MM.1S (cell line): ENCODE results near the gene PDGFRB.

Experiments used
- DNase-seq: peaks from one replicate; pipeline ENCODE4 v3.0.0-alpha.2; 2015
- H2AFZ ChIP-seq: fragments of 300-600 bp; sonication (generic); 2 replicates; pipeline ENCODE4 v1.6.0; 2016; ENCODE audit warnings: antibody characterized with exemption, low read length
- H3F3A ChIP-seq: fragments of 300-600 bp; sonication (generic); 2 replicates; pipeline ENCODE4 v1.6.1; 2016; ENCODE audit warnings: mild to moderate bottlenecking, antibody characterized with exemption, low read length, moderate library complexity, mixed read lengths; ENCODE audit not compliant: insufficient read depth
- H3K27ac ChIP-seq: fragments of 300-600 bp; sonication (generic); 2 replicates; pipeline ENCODE4 v1.5.1; 2016; ENCODE audit warnings: mild to moderate bottlenecking, low read length
- H3K27me3 ChIP-seq: fragments of 300-600 bp; sonication (generic); replicated peaks from 2 replicates; pipeline ENCODE4 v1.6.0; 2016; ENCODE audit warnings: low read length; ENCODE audit not compliant: insufficient read depth
- H3K36me3 ChIP-seq: fragments of 300-600 bp; sonication (generic); replicated peaks from 2 replicates; pipeline ENCODE4 v1.6.1; 2016; ENCODE audit warnings: mild to moderate bottlenecking, low read length, mixed read lengths; ENCODE audit not compliant: insufficient read depth
- H3K4me1 ChIP-seq: fragments of 300-600 bp; sonication (generic); 2 replicates; pipeline ENCODE4 v1.6.1; 2016; ENCODE audit warnings: low read length, mixed read lengths
- H3K4me2 ChIP-seq: fragments of 300-600 bp; sonication (generic); 2 replicates; pipeline ENCODE4 v1.6.0; 2016; ENCODE audit warnings: low read depth, low read length
- H3K4me3 ChIP-seq: fragments of 300-600 bp; sonication (generic); 2 replicates; pipeline ENCODE4 v1.5.1; 2016; ENCODE audit warnings: low read length, mixed read lengths
- H3K79me2 ChIP-seq: fragments of 300-600 bp; sonication (generic); 2 replicates; pipeline ENCODE4 v1.6.1; 2016; ENCODE audit warnings: mixed run types, low read length, mixed read lengths
- H3K9ac ChIP-seq: fragments of 300-600 bp; sonication (generic); 2 replicates; pipeline ENCODE4 v1.6.1; 2016; ENCODE audit warnings: low read length, mixed read lengths
- H3K9me2 ChIP-seq: fragments of 300-600 bp; sonication (generic); replicated peaks from 2 replicates; pipeline ENCODE4 v1.6.1; 2016; ENCODE audit warnings: mild to moderate bottlenecking, low read length, mixed read lengths; ENCODE audit not compliant: insufficient read depth
- H3K9me3 ChIP-seq: fragments of 300-600 bp; sonication (generic); replicated peaks from 2 replicates; pipeline ENCODE4 v1.6.1; 2016; ENCODE audit warnings: mild to moderate bottlenecking, low read length, mixed read lengths; ENCODE audit not compliant: insufficient read depth
- H4K20me1 ChIP-seq: fragments of 300-600 bp; sonication (generic); 2 replicates; pipeline ENCODE4 v1.6.1; 2016; ENCODE audit warnings: mild to moderate bottlenecking, low read length, moderate library complexity, mixed read lengths; ENCODE audit not compliant: insufficient read depth
- EZH2 ChIP-seq: fragments of 300-600 bp; sonication (generic); optimal IDR thresholded peaks from 2 replicates; pipeline ENCODE3; 2017; ENCODE audit warnings: low read depth, mild to moderate bottlenecking, antibody characterized with exemption, low read length, mixed read lengths
- EZH2phosphoT487 ChIP-seq: fragments of 300-600 bp; sonication (generic); IDR thresholded peaks from 2 replicates; pipeline ENCODE4 v1.6.1; 2018; ENCODE audit warnings: antibody characterized with exemption, low read length
- TF ChIP-seq, protein P1 (sequence below): fragments of 300-600 bp; sonication (generic); IDR thresholded peaks from 2 replicates; pipeline ENCODE4 v1.5.1; 2016; ENCODE audit warnings: antibody characterized with exemption, low read length, mixed read lengths

The PDGFRB gene

DNA sequence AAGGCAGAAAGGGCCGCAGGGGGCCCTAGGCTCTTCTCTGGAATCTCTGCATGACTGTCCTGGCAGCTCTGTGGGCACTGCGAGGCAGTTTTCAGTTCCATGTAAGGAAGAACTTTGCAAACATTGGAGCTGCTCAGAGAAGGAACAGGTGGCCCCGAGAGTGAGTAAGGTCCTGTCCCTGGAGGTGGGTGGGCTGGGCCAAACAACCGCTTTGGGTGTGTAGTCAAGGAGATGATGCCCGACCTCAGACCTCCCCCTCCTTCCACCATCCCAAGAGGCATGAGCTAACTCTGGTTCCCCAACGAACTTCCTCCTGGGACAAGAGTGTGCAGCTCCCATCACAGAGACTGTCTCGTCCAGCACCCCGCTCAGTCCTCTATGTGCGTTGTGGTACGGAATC is 89.8 kb downstream of the PDGFRB start:
- TF ChIP-seq, protein P1, sequence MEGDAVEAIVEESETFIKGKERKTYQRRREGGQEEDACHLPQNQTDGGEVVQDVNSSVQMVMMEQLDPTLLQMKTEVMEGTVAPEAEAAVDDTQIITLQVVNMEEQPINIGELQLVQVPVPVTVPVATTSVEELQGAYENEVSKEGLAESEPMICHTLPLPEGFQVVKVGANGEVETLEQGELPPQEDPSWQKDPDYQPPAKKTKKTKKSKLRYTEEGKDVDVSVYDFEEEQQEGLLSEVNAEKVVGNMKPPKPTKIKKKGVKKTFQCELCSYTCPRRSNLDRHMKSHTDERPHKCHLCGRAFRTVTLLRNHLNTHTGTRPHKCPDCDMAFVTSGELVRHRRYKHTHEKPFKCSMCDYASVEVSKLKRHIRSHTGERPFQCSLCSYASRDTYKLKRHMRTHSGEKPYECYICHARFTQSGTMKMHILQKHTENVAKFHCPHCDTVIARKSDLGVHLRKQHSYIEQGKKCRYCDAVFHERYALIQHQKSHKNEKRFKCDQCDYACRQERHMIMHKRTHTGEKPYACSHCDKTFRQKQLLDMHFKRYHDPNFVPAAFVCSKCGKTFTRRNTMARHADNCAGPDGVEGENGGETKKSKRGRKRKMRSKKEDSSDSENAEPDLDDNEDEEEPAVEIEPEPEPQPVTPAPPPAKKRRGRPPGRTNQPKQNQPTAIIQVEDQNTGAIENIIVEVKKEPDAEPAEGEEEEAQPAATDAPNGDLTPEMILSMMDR = no peak
- TF ChIP-seq EZH2phosphoT487 = no peak
- TF ChIP-seq EZH2 = no peak
- no peak for DNase-seq

DNA sequence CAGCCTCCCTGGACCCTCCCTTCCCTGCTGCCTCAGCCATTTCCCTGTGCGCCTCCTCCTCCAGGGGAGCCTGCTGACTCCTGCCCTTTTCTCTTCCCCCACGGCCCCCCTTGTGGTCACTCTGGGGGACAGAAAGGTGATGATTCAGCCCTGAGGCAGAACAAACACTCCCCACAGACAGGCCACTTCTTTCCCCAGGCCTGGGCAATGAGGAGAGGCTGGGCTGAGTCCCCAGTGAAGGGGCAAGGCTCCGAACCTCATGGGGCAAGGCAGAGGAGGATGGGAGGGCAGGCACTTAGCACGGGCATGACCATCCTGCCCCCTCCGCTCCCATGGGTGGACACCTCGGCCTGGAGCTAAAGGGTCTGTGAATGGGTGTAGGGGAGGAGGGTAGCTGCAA is 90.3 kb downstream of the PDGFRB start:
- TF ChIP-seq, protein P1 = no peak
- TF ChIP-seq EZH2 (no peak), EZH2phosphoT487 (no peak)
- Histone ChIP-seq H4K20me1 (no peaks in the 10 kb centered on the region), H3K4me3 (no peak overlapping the region), H3F3A (no peaks in the 10 kb centered on the region), H3K9me3 (no peaks in the 10 kb centered on the region), H3K27ac (no peak overlapping the region), H3K9me2 (no peaks in the 10 kb centered on the region), H2AFZ (no peak overlapping the region), H3K27me3 (no peaks in the 10 kb centered on the region; the same call in 1 of the 2 replicates), H3K9ac (no peak overlapping the region), H3K36me3 (no peaks in the 10 kb centered on the region), H3K4me1 (peaks cover 3% of the 10 kb centered on the region; the same call in 1 of the 2 replicates), H3K79me2 (no peaks in the 10 kb centered on the region), H3K4me2 (no peak overlapping the region)
- DNase-seq = no peak

More for the DNA sequence above, 89.8 kb downstream of the PDGFRB start:
- Histone ChIP-seq H3K27ac (no peak overlapping the region), H4K20me1 (no peaks in the 10 kb centered on the region), H3K4me1 (peaks cover 3% of the 10 kb centered on the region; the same call in 1 of the 2 replicates), H3K4me2 (no peak overlapping the region), H3K79me2 (no peaks in the 10 kb centered on the region), H3K9me2 (no peaks in the 10 kb centered on the region), H2AFZ (no peak overlapping the region), H3K9ac (no peak overlapping the region), H3K9me3 (no peaks in the 10 kb centered on the region), H3K4me3 (no peak overlapping the region), H3F3A (no peaks in the 10 kb centered on the region), H3K36me3 (no peaks in the 10 kb centered on the region), H3K27me3 (no peaks in the 10 kb centered on the region; the same call in 1 of the 2 replicates)

DNA sequence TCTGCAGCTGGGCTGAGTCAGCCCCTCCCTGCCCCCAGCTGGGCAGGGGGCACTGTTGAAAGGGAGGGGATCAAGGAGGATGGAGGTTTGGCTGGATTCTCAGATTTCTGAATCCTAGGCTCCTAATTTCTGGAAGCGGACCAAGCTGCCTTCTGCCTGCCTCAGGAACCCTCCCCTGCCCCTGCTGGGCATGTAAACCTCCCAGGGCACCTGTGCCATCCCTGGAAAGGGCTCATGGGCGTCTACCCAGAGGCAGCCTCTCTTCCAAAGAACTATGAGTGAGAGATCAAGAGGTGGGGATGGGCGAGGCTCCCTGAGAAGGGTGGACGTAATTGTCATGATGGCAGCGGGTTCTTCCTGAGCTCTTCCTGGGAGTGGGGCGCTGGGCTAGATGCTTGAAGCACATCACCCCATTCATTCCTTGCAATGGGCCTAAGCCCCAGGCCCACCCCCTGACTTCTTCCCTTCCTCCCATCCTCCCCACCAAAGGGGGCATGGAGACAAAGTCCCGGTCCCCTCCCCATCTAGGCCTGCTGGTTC is 90.9 kb downstream of the PDGFRB start:
- TF ChIP-seq, protein P1 = no peak
- no peak for TF ChIP-seq EZH2
- no peak for TF ChIP-seq EZH2phosphoT487
- H3K79me2 ChIP-seq = no peaks in the 10 kb centered on the region
- H2AFZ ChIP-seq = no peak overlapping the region
- H3K4me1 ChIP-seq = peaks cover 3% of the 10 kb centered on the region; the same call in 1 of the 2 replicates
- H3K9ac ChIP-seq = no peak overlapping the region
- H3K27me3 ChIP-seq = no peaks in the 10 kb centered on the region; the same call in 1 of the 2 replicates
- H3K9me3 ChIP-seq = no peaks in the 10 kb centered on the region
- no peaks in the 10 kb centered on the region for H3K36me3 ChIP-seq
- no peaks in the 10 kb centered on the region for H3F3A ChIP-seq
- H3K4me3 ChIP-seq = no peak overlapping the region
- H4K20me1 ChIP-seq = no peaks in the 10 kb centered on the region
- DNase-seq = no peak
- H3K4me2 ChIP-seq = no peak overlapping the region
- H3K9me2 ChIP-seq = no peaks in the 10 kb centered on the region
- H3K27ac ChIP-seq = no peak overlapping the region
